CD4-positive, alpha-beta T cell (primary cell): ENCODE results near the gene KLRC3. TPM values are rescaled to one million over a fixed set of nuclear protein-coding genes. Genes with fewer than 3 reads are reported as not detected.
"Not testable (repeated sequence)": the region's sequence is repeated elsewhere in the genome, so short reads cannot be mapped to it uniquely, and the experiment has no call there.

ENCODE experiments used
- ATAC-seq: fragments of 200-7000 bp; cut with Tn5 transposase; one replicate; pipeline ENCODE4 v1.10.0; 2022; ENCODE audit warnings: mild to moderate bottlenecking; ENCODE audit not compliant: poor library complexity
- CTCF ChIA-PET: fragments of 350-600 bp; sonication (Branson Sonifier 250); formaldehyde crosslinking; loops from one replicate; lab custom pipeline; 2021; ENCODE audit warnings: antibody characterized with exemption, inconsistent platforms; lab: Charles Lee
- POLR2A ChIA-PET: fragments of 350-600 bp; sonication (Branson Sonifier 250); formaldehyde crosslinking; loops from one replicate; lab custom pipeline; 2021; ENCODE audit warnings: antibody characterized with exemption, inconsistent platforms; lab: Charles Lee
- DNase-seq, 14 experiments: peaks; one replicate each; pipeline ENCODE4 v3.0.0-alpha.2; 2013 to 2020; ENCODE audit warnings: mixed read lengths in 2 of 14
- H3K27ac ChIP-seq, 2 donors: one replicate each; pipeline versions ENCODE4 v1.5.1 to v1.7.0; 2013; ENCODE audit warnings: low read length in 2 of 2, low read depth in 1 of 2, mild to moderate bottlenecking in 1 of 2
- H3K27me3 ChIP-seq, 2 experiments: 1 replicate in 1 of 2; 2 replicates in 1 of 2; pipeline versions ENCODE4 v1.6.1 to v1.7.0; 2013; ENCODE audit warnings: low read length in 2 of 2, control low read depth in 1 of 2, mild to moderate bottlenecking in 1 of 2, moderate library complexity in 1 of 2; ENCODE audit not compliant: insufficient read depth in 2 of 2, control insufficient read depth in 1 of 2
- H3K36me3 ChIP-seq: one replicate; pipeline ENCODE4 v1.6.1; 2013; ENCODE audit warnings: low read length, control low read depth; ENCODE audit not compliant: insufficient read depth
- H3K4me1 ChIP-seq: one replicate; pipeline ENCODE4 v1.6.1; 2013; ENCODE audit warnings: low read length, control low read depth; ENCODE audit not compliant: insufficient read depth
- H3K4me3 ChIP-seq: one replicate; pipeline ENCODE4 v1.5.1; 2013; ENCODE audit warnings: mild to moderate bottlenecking, low read length, moderate library complexity
- H3K9me3 ChIP-seq, 2 experiments: 1 replicate in 1 of 2; 2 replicates in 1 of 2; pipeline versions ENCODE4 v1.6.1 to v1.7.0; 2013; ENCODE audit warnings: low read length in 2 of 2, mild to moderate bottlenecking in 2 of 2, control low read depth in 1 of 2, moderate library complexity in 1 of 2; ENCODE audit not compliant: control insufficient read depth in 1 of 2, insufficient read depth in 1 of 2
- H3K27ac Mint-ChIP-seq: one replicate; pipeline ENCODE4 v1.8.0; 2020; ENCODE audit warnings: mixed read lengths
- H3K27me3 Mint-ChIP-seq: one replicate; pipeline ENCODE4 v1.8.0; 2021; ENCODE audit warnings: mixed read lengths
- H3K36me3 Mint-ChIP-seq: one replicate; pipeline ENCODE4 v1.8.0; 2021; ENCODE audit warnings: low read depth, mixed read lengths
- H3K4me1 Mint-ChIP-seq: one replicate; pipeline ENCODE4 v1.8.0; 2021; ENCODE audit warnings: low read depth, mixed read lengths
- H3K4me3 Mint-ChIP-seq: one replicate; pipeline ENCODE4 v1.8.0; 2020; ENCODE audit warnings: mild to moderate bottlenecking, mixed read lengths
- H3K9me3 Mint-ChIP-seq: one replicate; pipeline ENCODE4 v1.8.0; 2020; ENCODE audit warnings: mixed read lengths
- intact Hi-C, 2 experiments: fragments of 100-400 bp; cut with DNase I in 1 of 2; cut with micrococcal nuclease in 1 of 2; formaldehyde crosslinking; loops; one replicate each; pipeline versions ENCODE4 v1.15.1 to v1.9.0; 2023 to 2025; cut with DNase I, micrococcal nuclease
- total RNA-seq, 174 experiments: library from RNA in 2 of 174; stranded (reverse) in 2 of 174; gene quantifications; one replicate each; pipeline ENCODE4 v1.2.3 and lab custom pipeline; 2021 to 2026
- TF ChIP-seq, protein P1 (sequence below): fragments of 200-600 bp; IDR thresholded peaks from one replicate; pipeline ENCODE4 v1.8.0; 2022; ENCODE audit warnings: antibody characterized with exemption, mild to moderate bottlenecking

KLRC3 gene
- total RNA-seq, 2 experiments from 2014 or later = not detected

DNA sequence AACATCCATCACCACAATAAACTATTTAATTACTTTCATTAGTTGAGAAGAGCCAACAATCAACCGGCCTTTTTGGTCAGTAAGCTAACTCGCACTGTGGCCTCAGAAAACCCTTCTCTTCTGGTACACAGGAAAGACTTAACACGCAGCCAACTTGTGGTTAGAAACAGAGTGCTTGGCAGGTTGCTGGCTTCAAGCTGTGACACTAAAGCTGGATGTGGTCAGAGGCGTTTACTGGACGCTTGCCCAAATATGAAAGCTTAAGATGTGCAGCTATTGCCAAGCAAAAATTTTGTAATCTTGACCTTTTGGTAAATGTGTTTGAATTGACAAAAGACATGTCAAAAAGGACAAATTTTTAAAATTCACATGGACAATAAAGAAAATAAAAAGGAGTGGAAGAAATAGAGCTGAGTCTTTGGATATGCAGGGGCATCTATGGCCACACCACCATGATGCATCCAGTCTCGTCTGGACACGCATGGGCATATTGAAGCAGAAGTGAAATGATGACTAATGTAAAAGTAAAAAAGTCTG, 27.9 kb downstream of the KLRC3 start:
- H3K9me3 Mint-ChIP-seq = no peaks in the 10 kb centered on the region
- H3K9me3 ChIP-seq = no peaks in the 10 kb centered on the region
- TF ChIP-seq, protein P1, sequence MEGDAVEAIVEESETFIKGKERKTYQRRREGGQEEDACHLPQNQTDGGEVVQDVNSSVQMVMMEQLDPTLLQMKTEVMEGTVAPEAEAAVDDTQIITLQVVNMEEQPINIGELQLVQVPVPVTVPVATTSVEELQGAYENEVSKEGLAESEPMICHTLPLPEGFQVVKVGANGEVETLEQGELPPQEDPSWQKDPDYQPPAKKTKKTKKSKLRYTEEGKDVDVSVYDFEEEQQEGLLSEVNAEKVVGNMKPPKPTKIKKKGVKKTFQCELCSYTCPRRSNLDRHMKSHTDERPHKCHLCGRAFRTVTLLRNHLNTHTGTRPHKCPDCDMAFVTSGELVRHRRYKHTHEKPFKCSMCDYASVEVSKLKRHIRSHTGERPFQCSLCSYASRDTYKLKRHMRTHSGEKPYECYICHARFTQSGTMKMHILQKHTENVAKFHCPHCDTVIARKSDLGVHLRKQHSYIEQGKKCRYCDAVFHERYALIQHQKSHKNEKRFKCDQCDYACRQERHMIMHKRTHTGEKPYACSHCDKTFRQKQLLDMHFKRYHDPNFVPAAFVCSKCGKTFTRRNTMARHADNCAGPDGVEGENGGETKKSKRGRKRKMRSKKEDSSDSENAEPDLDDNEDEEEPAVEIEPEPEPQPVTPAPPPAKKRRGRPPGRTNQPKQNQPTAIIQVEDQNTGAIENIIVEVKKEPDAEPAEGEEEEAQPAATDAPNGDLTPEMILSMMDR = no peak
- no peaks in the 10 kb centered on the region for H3K27me3 ChIP-seq
- no peaks in the 10 kb centered on the region for H3K4me1 ChIP-seq
- no peak for ATAC-seq
- peak in 3 of 14 experiments; percentile 29 to 76 (median 39) for DNase-seq
- intact Hi-C loops = loop anchor here in 1 of 2 experiments (10.0 kb wide), 1 partner anchor 58 kb away; no protein-coding TSS in a partner anchor
- no peaks in the 10 kb centered on the region for H3K36me3 Mint-ChIP-seq
- H3K4me3 Mint-ChIP-seq = no peak overlapping the region
- H3K27ac Mint-ChIP-seq = no peak overlapping the region
- ChIA-PET POLR2A (interaction anchor here (0.6 kb wide), 1 partner anchor 29 kb away, joined by 4 read pairs; no protein-coding TSS in a partner anchor), CTCF (no interaction called here)
- H3K36me3 ChIP-seq = no peaks in the 10 kb centered on the region
- H3K4me3 ChIP-seq = no peak overlapping the region
- H3K27ac ChIP-seq = no peak overlapping the region
- H3K27me3 Mint-ChIP-seq = peaks cover 32% of the 10 kb centered on the region
- H3K4me1 Mint-ChIP-seq = peaks cover 7% of the 10 kb centered on the region

DNA sequence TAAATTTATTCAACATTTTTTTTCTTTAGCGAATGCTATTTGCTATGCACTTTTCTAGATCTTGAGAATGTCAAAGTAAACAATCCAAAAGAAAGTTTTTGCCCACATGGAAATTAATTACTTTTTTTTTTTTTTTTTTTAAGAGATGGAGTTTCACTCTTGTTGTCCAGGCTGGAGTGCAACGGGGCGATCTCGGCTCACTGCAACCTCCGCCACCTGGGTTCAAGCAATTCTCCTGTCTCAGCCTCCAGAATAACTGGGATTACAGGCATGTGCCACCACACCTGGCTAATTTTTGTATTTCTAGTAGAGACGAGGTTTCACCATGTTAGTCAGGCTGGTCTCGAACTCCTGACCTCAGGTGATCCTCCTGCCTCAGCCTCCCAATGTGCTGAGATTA, 29.4 kb downstream of the KLRC3 start:
- ATAC-seq, H3K9me3 ChIP-seq, DNase-seq, H3K36me3 Mint-ChIP-seq, H3K27me3 ChIP-seq, H3K4me1 Mint-ChIP-seq, H3K27ac Mint-ChIP-seq, H3K9me3 Mint-ChIP-seq, H3K4me3 Mint-ChIP-seq, H3K4me1 ChIP-seq, H3K27ac ChIP-seq, H3K4me3 ChIP-seq, CTCF ChIA-PET, H3K36me3 ChIP-seq, POLR2A ChIA-PET: not testable (repeated sequence)
- intact Hi-C loops = loop anchor here in 1 of 2 experiments (10.0 kb wide), 1 partner anchor 56 kb away; no protein-coding TSS in a partner anchor
- H3K27me3 Mint-ChIP-seq = peaks cover 32% of the 10 kb centered on the region

DNA sequence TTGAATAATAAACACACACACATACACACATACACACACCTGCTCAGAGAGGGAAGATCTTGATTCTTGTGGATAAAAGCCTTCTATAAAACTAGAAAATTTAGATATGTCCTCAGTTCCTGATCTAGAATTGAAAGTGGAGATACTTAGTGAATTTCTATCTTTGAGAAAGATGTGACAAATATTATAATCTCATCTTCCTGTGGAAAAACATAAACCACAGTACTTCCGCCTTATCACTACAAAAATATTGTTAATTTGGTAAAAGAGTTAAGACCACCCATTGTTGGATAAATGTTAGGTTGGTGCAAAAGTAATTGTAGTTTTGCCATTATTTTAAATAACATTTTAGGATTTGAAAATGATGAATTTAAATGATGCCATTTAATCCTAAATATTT, 30.5 kb downstream of the KLRC3 start, which contains the start of gene KLRK1:
Gene KLRK1 (minus strand): TSS at position 138 of the 400 bp plus-strand sequence. CDS start 1,231 bp downstream, outside the sequence.
- no peak within 1 kb of the TSS for H3K27ac ChIP-seq
- no peak for ATAC-seq
- H3K9me3 ChIP-seq = no peaks in the 10 kb centered on the region
- Mint-ChIP-seq H3K36me3 (no peaks in the 10 kb centered on the region), H3K27ac (no peak within 1 kb of the TSS), H3K27me3 (peaks cover 34% of the 10 kb centered on the region), H3K4me1 (no peaks in the 10 kb centered on the region), H3K4me3 (no peak within 1 kb of the TSS), H3K9me3 (no peaks in the 10 kb centered on the region)
- no peaks in the 10 kb centered on the region for H3K4me1 ChIP-seq
- POLR2A ChIA-PET = no interaction called here
- H3K36me3 ChIP-seq = no peaks in the 10 kb centered on the region
- CTCF ChIA-PET = no interaction called here
- intact Hi-C loops = loop anchor here in 1 of 2 experiments (10.0 kb wide), 1 partner anchor 55 kb away; no protein-coding TSS in a partner anchor
- TF ChIP-seq, protein P1 = no peak
- no peaks in the 10 kb centered on the region for H3K27me3 ChIP-seq
- DNase-seq = peak in 1 of 14 experiments; percentile 61
- H3K4me3 ChIP-seq = no peak within 1 kb of the TSS
